Amygdala (tissue), 56 donors: ENCODE measurements around the gene ARHGEF40.
A peak's percentile ranks its signal among the peaks of the same experiment; 100 is the strongest.

Experiments
- DNase-seq, 56 donors: peaks; one replicate each; lab custom pipeline; 2025; lab: John Stamatoyannopoulos, UW

The ARHGEF40 gene

GRCh38 chr14:21070083-21070609 is at the start of gene ARHGEF40:
Gene ARHGEF40, plus strand, starts transcription at chr14:21070304. Its CDS starts 93 bp downstream, at chr14:21070397.
- DNase-seq = peak in 47 of 56 donors; percentile 35 to 80 (median 68)

- no peak for DNase-seq
These were observed 49.0 kb upstream of the ARHGEF40 start for GRCh38 chr14:21020977-21021545.

GRCh38 chr14:21022686-21023085 is 47.4 kb upstream of the ARHGEF40 start:
- no peak for DNase-seq

- DNase-seq = peak in 13 of 56 donors; percentile 11 to 49 (median 29)
These were observed 46.9 kb upstream of the ARHGEF40 start for GRCh38 chr14:21023174-21023573.

GRCh38 chr14:21023817-21024584 is 46.1 kb upstream of the ARHGEF40 start:
- no peak for DNase-seq

- DNase-seq = peak in 54 of 56 donors; percentile 40 to 88 (median 72)
These were observed 45.3 kb upstream of the ARHGEF40 start, which contains the start of gene NDRG2 for GRCh38 chr14:21024585-21025370. Gene NDRG2, minus strand, starts transcription at chr14:21025061. Its CDS starts 1,746 bp downstream, at chr14:21023315.

- DNase-seq = peak in 55 of 56 donors; percentile 39 to 95 (median 85)
These were observed 44.5 kb upstream of the ARHGEF40 start for GRCh38 chr14:21025371-21026273.

GRCh38 chr14:21026274-21026987 is 43.7 kb upstream of the ARHGEF40 start:
- DNase-seq = peak in 54 of 56 donors; percentile 43 to 93 (median 81)

GRCh38 chr14:21026988-21027315 is 43.2 kb upstream of the ARHGEF40 start:
- peak in 3 of 56 donors; percentile 31 to 44 (median 40) for DNase-seq

- DNase-seq = no peak
These were observed 40.2 kb upstream of the ARHGEF40 start, which contains the start of gene TPPP2 for GRCh38 chr14:21029917-21030316. Gene TPPP2, plus strand, starts transcription at chr14:21030217. Its CDS starts 365 bp downstream, at chr14:21030582.

GRCh38 chr14:21030531-21030930 is 39.6 kb upstream of the ARHGEF40 start:
- DNase-seq = no peak

- peak in 1 of 56 donors; percentile 9 for DNase-seq
These were observed 37.6 kb upstream of the ARHGEF40 start for GRCh38 chr14:21032326-21033132.

- peak in 6 of 56 donors; percentile 10 to 31 (median 12) for DNase-seq
These were observed 36.9 kb upstream of the ARHGEF40 start for GRCh38 chr14:21033133-21033698.

GRCh38 chr14:21034707-21035106 is 35.4 kb upstream of the ARHGEF40 start, which contains the start of gene RNASE13:
Gene RNASE13, minus strand, starts transcription at chr14:21034807. Its CDS starts 519 bp downstream, at chr14:21034288.
- DNase-seq = no peak

- DNase-seq = peak in 5 of 56 donors; percentile 6 to 24 (median 12)
These were observed 33.4 kb upstream of the ARHGEF40 start for GRCh38 chr14:21036751-21037150.

- no peak for DNase-seq
These were observed 32.9 kb upstream of the ARHGEF40 start for GRCh38 chr14:21037156-21037555.
